ENCODE measurements around the gene SH3PXD2B. TPM values are rescaled to one million over a fixed set of nuclear protein-coding genes. Genes with fewer than 3 reads are reported as not detected.

Gene SH3PXD2B
- total RNA-seq, 4 donors from 2014 or later: 27.8 to 52.6 (median 44.4) TPM

DNA sequence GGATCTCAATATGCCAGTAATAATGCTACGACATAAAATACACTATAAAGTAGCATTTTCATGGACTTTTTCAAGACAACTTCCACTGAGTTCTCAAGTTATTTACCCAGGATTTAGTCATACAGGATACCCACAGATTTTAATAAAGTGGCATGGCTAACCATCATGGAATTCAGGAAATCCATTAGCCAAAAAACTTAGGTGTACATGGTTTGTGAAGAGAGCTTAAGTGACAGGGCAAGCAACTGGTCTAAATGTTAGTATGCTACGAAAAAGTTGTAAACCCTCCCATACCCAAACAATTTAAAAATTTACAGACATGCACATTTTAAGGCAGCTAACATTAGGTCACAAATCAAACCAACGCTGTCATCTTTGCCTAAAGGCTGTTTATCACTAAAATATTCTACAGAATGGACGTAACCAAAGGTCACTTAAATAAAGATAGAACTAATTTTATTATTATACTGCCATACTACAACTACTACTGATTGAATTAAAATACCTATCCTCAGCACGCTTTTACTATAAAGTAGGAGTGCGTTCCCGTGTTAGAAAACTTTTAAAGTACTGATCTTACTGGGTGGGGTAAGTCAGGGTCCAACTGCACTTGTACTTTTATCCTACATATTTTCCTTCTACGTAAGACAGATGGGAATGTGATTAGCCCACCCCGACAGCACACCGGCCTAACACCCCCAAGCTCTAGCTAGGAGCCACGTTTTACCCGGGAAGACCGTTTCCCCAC lies 171.9 kb downstream of the SH3PXD2B start:
- 6 to 7% methylated on average over 13 of the region's 13 CpGs for WGBS, 2 donors

DNA sequence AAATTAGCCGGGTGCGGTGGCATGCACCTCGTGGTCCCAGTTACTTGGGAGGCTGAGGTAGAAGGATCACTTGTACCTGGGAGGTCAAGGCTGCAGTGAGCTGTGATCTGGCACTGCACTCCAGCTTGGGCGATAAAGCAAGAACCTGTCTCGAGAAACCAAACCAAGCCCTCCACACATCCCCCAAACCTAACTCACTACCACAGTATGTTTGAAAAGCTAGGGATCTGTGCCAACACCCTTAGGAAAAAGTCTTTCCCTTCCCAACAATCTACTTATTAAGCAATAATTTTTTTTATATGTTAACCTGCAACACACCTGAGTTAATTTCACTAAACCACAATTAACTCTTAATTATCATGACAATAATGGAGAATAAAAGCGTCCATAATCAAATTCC lies 173.0 kb downstream of the SH3PXD2B start:
- no peak for DNase-seq (ENCODE audit: low spot score in 2 of 2)
- WGBS, 2 donors: 69 to 74% methylated on average over 6 of the region's 6 CpGs
- no peaks in the 10 kb centered on the region for H3K27me3 ChIP-seq
- H3K9me3 ChIP-seq: no peaks in the 10 kb centered on the region
- H3K4me1 ChIP-seq: peaks cover 0 to 53% (median 24%) of the 10 kb centered on the region in 4 donors
- TF ChIP-seq EP300 (IDR thresholded peaks at IDR 0.05): no peak
- TF ChIP-seq, protein P1, sequence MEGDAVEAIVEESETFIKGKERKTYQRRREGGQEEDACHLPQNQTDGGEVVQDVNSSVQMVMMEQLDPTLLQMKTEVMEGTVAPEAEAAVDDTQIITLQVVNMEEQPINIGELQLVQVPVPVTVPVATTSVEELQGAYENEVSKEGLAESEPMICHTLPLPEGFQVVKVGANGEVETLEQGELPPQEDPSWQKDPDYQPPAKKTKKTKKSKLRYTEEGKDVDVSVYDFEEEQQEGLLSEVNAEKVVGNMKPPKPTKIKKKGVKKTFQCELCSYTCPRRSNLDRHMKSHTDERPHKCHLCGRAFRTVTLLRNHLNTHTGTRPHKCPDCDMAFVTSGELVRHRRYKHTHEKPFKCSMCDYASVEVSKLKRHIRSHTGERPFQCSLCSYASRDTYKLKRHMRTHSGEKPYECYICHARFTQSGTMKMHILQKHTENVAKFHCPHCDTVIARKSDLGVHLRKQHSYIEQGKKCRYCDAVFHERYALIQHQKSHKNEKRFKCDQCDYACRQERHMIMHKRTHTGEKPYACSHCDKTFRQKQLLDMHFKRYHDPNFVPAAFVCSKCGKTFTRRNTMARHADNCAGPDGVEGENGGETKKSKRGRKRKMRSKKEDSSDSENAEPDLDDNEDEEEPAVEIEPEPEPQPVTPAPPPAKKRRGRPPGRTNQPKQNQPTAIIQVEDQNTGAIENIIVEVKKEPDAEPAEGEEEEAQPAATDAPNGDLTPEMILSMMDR (IDR thresholded peaks at IDR 0.05): no peak
- TF ChIP-seq POLR2A (IDR thresholded peaks at IDR 0.05): no peak
- H3K27ac ChIP-seq: peak overlapping the region in 2 of 4 donors; percentile 60 to 99
- no peaks in the 10 kb centered on the region for H3K36me3 ChIP-seq
- peak overlapping the region in 1 of 4 donors; percentile 73 for H3K4me3 ChIP-seq

More for the DNA sequence above, 171.9 kb downstream of the SH3PXD2B start:
- Histone ChIP-seq H3K9me3 (no peaks in the 10 kb centered on the region), H3K36me3 (no peaks in the 10 kb centered on the region), H3K4me1 (peaks cover 0 to 42% (median 18%) of the 10 kb centered on the region in 4 donors), H3K27me3 (no peaks in the 10 kb centered on the region), H3K4me3 (peak overlapping the region; percentile 73 to 95 (median 92)), H3K27ac (peak overlapping the region; percentile 95 to 99 (median 97))
- DNase-seq (ENCODE audit: low spot score in 2 of 2): no peak
- TF ChIP-seq POLR2A (IDR thresholded peaks at IDR 0.05): no peak
- TF ChIP-seq, protein P1 (IDR thresholded peaks at IDR 0.05): no peak
- TF ChIP-seq EP300 (IDR thresholded peaks at IDR 0.05): no peak

DNA sequence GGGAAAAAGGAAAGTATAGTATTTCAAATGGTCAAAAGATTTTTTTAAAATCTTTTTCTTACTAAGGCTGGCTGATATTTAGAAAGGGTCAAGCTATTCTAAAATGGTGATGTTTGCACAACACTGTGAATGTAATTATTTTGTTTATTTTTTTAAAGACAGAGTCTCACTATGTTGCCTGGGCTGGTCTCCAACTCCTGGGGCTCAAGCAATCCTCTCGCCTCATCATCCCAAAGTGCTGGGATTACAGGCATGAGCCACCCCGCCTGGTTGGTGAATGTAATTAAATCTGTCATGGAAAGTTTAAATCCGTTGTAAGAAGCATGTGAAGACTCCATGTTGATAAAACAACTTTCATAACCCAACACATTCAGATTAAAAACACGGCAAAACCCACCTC lies 173.4 kb downstream of the SH3PXD2B start:
- 40% methylated on average over 4 of the region's 4 CpGs for whole genome bisulfite sequencing, 2 donors
- Histone ChIP-seq H3K4me1 (peaks cover 0 to 56% (median 24%) of the 10 kb centered on the region in 4 donors), H3K27ac (peak overlapping the region in 2 of 4 donors; percentile 60 to 99)

DNA sequence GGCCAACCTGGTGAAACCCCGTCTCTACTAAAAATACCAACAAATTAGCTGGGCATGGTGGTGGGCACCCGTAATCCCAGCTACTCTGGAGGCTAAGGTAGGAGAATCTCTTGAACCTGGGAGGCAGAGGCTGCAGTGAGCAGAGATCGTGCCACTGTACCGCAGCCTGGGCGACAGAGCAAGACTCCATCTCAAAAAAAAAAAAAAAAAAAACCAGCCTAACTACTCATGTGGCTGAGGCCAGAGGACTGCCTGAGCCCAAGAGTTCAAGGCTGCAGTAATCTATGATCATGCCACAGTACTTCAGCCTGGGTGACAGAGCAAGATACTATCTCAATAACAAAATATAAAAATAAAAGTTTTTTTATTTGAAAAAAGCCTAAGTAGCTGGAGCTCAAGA lies 174.0 kb downstream of the SH3PXD2B start:
- peak overlapping the region in 1 of 4 donors; percentile 99 for H3K27ac ChIP-seq
- 87 to 95% methylated on average over 5 of the region's 5 CpGs for WGBS, 2 donors
- no peaks in the 10 kb centered on the region for H3K9me3 ChIP-seq
- no peaks in the 10 kb centered on the region for H3K36me3 ChIP-seq
- TF ChIP-seq POLR2A (IDR thresholded peaks at IDR 0.05) (no peak), EP300 (IDR thresholded peaks at IDR 0.05) (no peak)
- TF ChIP-seq, protein P1 (IDR thresholded peaks at IDR 0.05): no peak
- H3K4me3 ChIP-seq: no peak overlapping the region
- no peak for DNase-seq (ENCODE audit: low spot score in 2 of 2)
- H3K4me1 ChIP-seq: peaks cover 0 to 56% (median 24%) of the 10 kb centered on the region in 4 donors
- H3K27me3 ChIP-seq: no peaks in the 10 kb centered on the region

More for the DNA sequence above, 173.4 kb downstream of the SH3PXD2B start:
- H3K36me3 ChIP-seq: no peaks in the 10 kb centered on the region
- H3K9me3 ChIP-seq: no peaks in the 10 kb centered on the region
- peak overlapping the region in 1 of 4 donors; percentile 73 for H3K4me3 ChIP-seq
- no peaks in the 10 kb centered on the region for H3K27me3 ChIP-seq
- TF ChIP-seq EP300 (IDR thresholded peaks at IDR 0.05) (no peak), POLR2A (IDR thresholded peaks at IDR 0.05) (no peak)
- TF ChIP-seq, protein P1 (IDR thresholded peaks at IDR 0.05): no peak
- no peak for DNase-seq (ENCODE audit: low spot score in 2 of 2)

DNA sequence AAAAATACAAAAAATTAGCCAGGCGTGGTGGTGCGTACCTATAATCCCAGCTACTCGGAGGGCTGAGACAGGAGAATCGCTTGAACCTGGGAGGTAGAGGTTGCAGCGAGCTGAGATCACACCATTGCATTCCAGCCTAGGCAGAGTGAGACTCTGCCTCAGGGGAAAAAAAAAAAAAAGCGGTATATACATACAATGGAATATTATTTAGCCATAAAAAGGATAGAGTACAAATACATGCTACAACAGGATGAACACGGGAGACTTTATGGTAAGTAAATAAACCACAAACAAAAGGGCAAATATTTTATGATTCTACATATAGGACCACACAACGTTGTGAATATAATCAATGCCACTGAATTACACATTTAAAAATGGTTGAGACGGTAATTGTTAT lies 176.0 kb downstream of the SH3PXD2B start:
- Histone ChIP-seq H3K9me3 (no peaks in the 10 kb centered on the region), H3K27me3 (no peaks in the 10 kb centered on the region), H3K27ac (no peak overlapping the region), H3K4me1 (peaks cover 0 to 49% (median 22%) of the 10 kb centered on the region in 4 donors), H3K4me3 (no peak overlapping the region), H3K36me3 (peaks cover 0 to 6% (median 0%) of the 10 kb centered on the region in 3 donors)
- WGBS, 2 donors: 95 to 99% methylated on average over 9 of the region's 9 CpGs
- TF ChIP-seq, protein P1 (IDR thresholded peaks at IDR 0.05): no peak
- TF ChIP-seq EP300 (IDR thresholded peaks at IDR 0.05): no peak
- TF ChIP-seq POLR2A (IDR thresholded peaks at IDR 0.05): no peak
- no peak for DNase-seq (ENCODE audit: low spot score in 2 of 2)

Data from tibial nerve (tissue), 4 donors.